ENCODE measurements around the gene SFXN3.

DNA sequence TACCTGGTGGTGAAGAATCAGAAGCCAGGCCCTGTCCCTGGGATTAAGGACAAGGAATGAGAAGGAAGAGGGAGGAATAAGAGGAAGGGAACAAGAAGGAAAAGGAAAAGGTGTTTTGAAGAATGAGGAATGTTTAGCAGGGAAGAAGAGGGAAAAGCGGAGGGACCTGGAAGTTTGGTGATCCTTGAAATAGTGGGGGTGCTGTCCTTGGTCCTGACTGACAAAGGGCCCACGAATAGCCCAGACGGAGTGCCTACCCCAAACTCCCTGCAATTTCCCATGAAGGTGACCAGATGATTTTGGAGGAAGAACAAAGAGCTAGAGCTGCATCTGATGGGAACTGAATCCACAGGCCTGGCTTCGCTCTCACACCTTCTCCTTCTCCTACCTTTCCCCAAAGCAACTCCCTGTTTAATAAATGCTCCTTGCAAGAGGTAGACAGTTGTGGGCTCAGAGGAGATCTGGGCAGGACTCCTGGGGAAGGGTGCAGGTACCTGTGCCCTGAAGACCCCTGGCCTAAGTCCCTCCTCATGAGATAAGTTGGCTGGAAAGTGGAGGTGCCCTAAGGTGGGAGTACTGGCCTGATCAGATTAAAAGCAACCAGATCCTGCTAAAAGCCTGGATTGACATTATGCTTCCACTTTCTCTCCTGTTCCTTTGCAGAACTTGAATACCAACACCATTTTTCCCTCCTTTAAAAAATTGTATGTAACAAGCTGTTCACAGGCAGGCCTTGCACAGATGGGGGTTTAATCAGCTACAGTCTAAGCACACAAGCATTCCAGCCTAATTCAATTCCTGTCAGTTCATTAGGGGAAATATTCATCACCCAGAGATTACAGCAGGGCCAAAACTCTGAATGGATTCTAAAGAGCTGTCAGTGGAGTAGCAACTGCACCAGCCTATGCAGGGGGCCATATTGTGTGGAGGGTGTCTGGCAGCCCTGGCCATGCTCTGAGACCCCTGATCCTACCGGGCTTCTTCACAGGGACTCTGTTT is 50.2 kb downstream of the SFXN3 start:
- no peak for TF ChIP-seq POLR2A (IDR thresholded peaks at IDR 0.05; ENCODE audit: low read length)
- TF ChIP-seq GATA1 (IDR thresholded peaks at IDR 0.05; ENCODE audit: low read depth, low read length): no peak
